Stimulated activated CD8-positive, alpha-beta memory T cell treated with anti-CD3 and anti-CD28 coated beads, Interleukin-4, amount 100 ng/mL, for 1 hour (primary cell): Measurements from ENCODE around the gene CNBD2.
"Not testable (repeated sequence)": the region's sequence is repeated elsewhere in the genome, so short reads cannot be mapped to it uniquely, and the experiment has no call there.

Experiments used
- DNase-seq, 2 donors: peaks; one replicate each; pipeline ENCODE4 v3.0.0-alpha.2; 2020; ENCODE audit warnings: low read depth in 2 of 2, low spot score in 1 of 2

Gene CNBD2

GRCh38 chr20:36060676-36061075 is 92.3 kb downstream of the CNBD2 start:
- DNase-seq = no peak

- no peak for DNase-seq
These were observed 93.4 kb downstream of the CNBD2 start for GRCh38 chr20:36061754-36062153.

- DNase-seq = no peak
These were observed 94.4 kb downstream of the CNBD2 start for GRCh38 chr20:36062799-36063198.

- no peak for DNase-seq
These were observed 95.7 kb downstream of the CNBD2 start for GRCh38 chr20:36063916-36064657.

GRCh38 chr20:36064658-36065426 is 96.5 kb downstream of the CNBD2 start:
- DNase-seq = peak; percentile 89 to 95

GRCh38 chr20:36065427-36065998 is 97.1 kb downstream of the CNBD2 start:
- DNase-seq = no peak

GRCh38 chr20:36066777-36067176 is 98.4 kb downstream of the CNBD2 start:
- no peak for DNase-seq

- not testable (repeated sequence) for DNase-seq
These were observed 100.1 kb downstream of the CNBD2 start for GRCh38 chr20:36068526-36068925.

GRCh38 chr20:36070451-36070850 is 102.1 kb downstream of the CNBD2 start:
- DNase-seq = no peak

GRCh38 chr20:36071848-36072247 is 103.5 kb downstream of the CNBD2 start:
- DNase-seq = no peak

GRCh38 chr20:36074983-36075382 is 106.6 kb downstream of the CNBD2 start:
- DNase-seq = no peak

- DNase-seq = not testable (repeated sequence)
These were observed 109.4 kb downstream of the CNBD2 start for GRCh38 chr20:36077762-36078161.

- no peak for DNase-seq
These were observed 111.1 kb downstream of the CNBD2 start for GRCh38 chr20:36079486-36079885.

GRCh38 chr20:36079984-36080383 is 111.6 kb downstream of the CNBD2 start:
- not testable (repeated sequence) for DNase-seq
